ENCODE data around the gene NMNAT1.
"Not testable (repeated sequence)": the region's sequence is repeated elsewhere in the genome, so short reads cannot be mapped to it uniquely, and the experiment has no call there.

NMNAT1 gene

GRCh38 chr1:10005248-10005647 is 62.0 kb downstream of the NMNAT1 start:
- not testable (repeated sequence) for H3K27ac ChIP-seq (ENCODE audit: low read depth, low read length); H3K27me3 ChIP-seq (ENCODE audit: control insufficient read depth in 5 of 5, insufficient read depth in 4 of 5, low read length in 5 of 5); H3K9me3 ChIP-seq (ENCODE audit: control insufficient read depth in 5 of 5, low read length in 5 of 5); H3K9ac ChIP-seq (ENCODE audit: low read length in 5 of 5); H3K4me3 ChIP-seq (ENCODE audit: low read depth in 1 of 5, low read length in 5 of 5)
- Histone ChIP-seq H3K36me3 (ENCODE audit: control insufficient read depth in 5 of 5, insufficient read depth in 5 of 5, low read length in 5 of 5) (peaks cover 0 to 19% (median 2%) of the 10 kb centered on the region in 5 donors), H3K4me1 (ENCODE audit: control insufficient read depth in 5 of 5, insufficient read depth in 5 of 5, low read length in 5 of 5) (peaks cover 0 to 29% (median 3%) of the 10 kb centered on the region in 5 donors)

- no peaks in the 10 kb centered on the region for H3K9me3 ChIP-seq (ENCODE audit: control insufficient read depth in 5 of 5, low read length in 5 of 5)
- no peak overlapping the region for H3K9ac ChIP-seq (ENCODE audit: low read length in 5 of 5)
- peaks cover 0 to 18% (median 0%) of the 10 kb centered on the region in 5 donors for H3K4me1 ChIP-seq (ENCODE audit: control insufficient read depth in 5 of 5, insufficient read depth in 5 of 5, low read length in 5 of 5)
- no peak overlapping the region for H3K27ac ChIP-seq (ENCODE audit: low read depth, low read length)
- H3K36me3 ChIP-seq (ENCODE audit: control insufficient read depth in 5 of 5, insufficient read depth in 5 of 5, low read length in 5 of 5): peaks cover 0 to 23% (median 2%) of the 10 kb centered on the region in 5 donors
- H3K27me3 ChIP-seq (ENCODE audit: control insufficient read depth in 5 of 5, insufficient read depth in 4 of 5, low read length in 5 of 5): no peaks in the 10 kb centered on the region
- H3K4me3 ChIP-seq (ENCODE audit: low read depth in 1 of 5, low read length in 5 of 5): no peak overlapping the region
These were observed 63.9 kb downstream of the NMNAT1 start for GRCh38 chr1:10007169-10007568.

GRCh38 chr1:10014016-10014415 is 70.7 kb downstream of the NMNAT1 start:
- Histone ChIP-seq H3K36me3 (ENCODE audit: control insufficient read depth in 5 of 5, insufficient read depth in 5 of 5, low read length in 5 of 5) (peaks cover 0 to 20% (median 6%) of the 10 kb centered on the region in 5 donors), H3K4me3 (ENCODE audit: low read depth in 1 of 5, low read length in 5 of 5) (no peak overlapping the region), H3K27ac (ENCODE audit: low read depth, low read length) (no peak overlapping the region), H3K9ac (ENCODE audit: low read length in 5 of 5) (no peak overlapping the region), H3K9me3 (ENCODE audit: control insufficient read depth in 5 of 5, low read length in 5 of 5) (no peaks in the 10 kb centered on the region), H3K4me1 (ENCODE audit: control insufficient read depth in 5 of 5, insufficient read depth in 5 of 5, low read length in 5 of 5) (peaks cover 0 to 4% (median 0%) of the 10 kb centered on the region in 5 donors), H3K27me3 (ENCODE audit: control insufficient read depth in 5 of 5, insufficient read depth in 4 of 5, low read length in 5 of 5) (no peaks in the 10 kb centered on the region)

GRCh38 chr1:10019561-10019960 is 76.3 kb downstream of the NMNAT1 start:
- no peak overlapping the region for H3K27ac ChIP-seq (ENCODE audit: low read depth, low read length)
- H3K9ac ChIP-seq (ENCODE audit: low read length in 5 of 5): no peak overlapping the region
- H3K27me3 ChIP-seq (ENCODE audit: control insufficient read depth in 5 of 5, insufficient read depth in 4 of 5, low read length in 5 of 5): peaks cover 0 to 2% (median 0%) of the 10 kb centered on the region in 5 donors
- H3K36me3 ChIP-seq (ENCODE audit: control insufficient read depth in 5 of 5, insufficient read depth in 5 of 5, low read length in 5 of 5): peaks cover 0 to 7% (median 3%) of the 10 kb centered on the region in 5 donors
- no peaks in the 10 kb centered on the region for H3K9me3 ChIP-seq (ENCODE audit: control insufficient read depth in 5 of 5, low read length in 5 of 5)
- H3K4me1 ChIP-seq (ENCODE audit: control insufficient read depth in 5 of 5, insufficient read depth in 5 of 5, low read length in 5 of 5): peaks cover 0 to 4% (median 0%) of the 10 kb centered on the region in 5 donors
- no peak overlapping the region for H3K4me3 ChIP-seq (ENCODE audit: low read depth in 1 of 5, low read length in 5 of 5)

GRCh38 chr1:10020086-10020485 is 76.8 kb downstream of the NMNAT1 start:
- Histone ChIP-seq H3K9ac (ENCODE audit: low read length in 5 of 5) (no peak overlapping the region), H3K27me3 (ENCODE audit: control insufficient read depth in 5 of 5, insufficient read depth in 4 of 5, low read length in 5 of 5) (peaks cover 0 to 2% (median 0%) of the 10 kb centered on the region in 5 donors), H3K4me1 (ENCODE audit: control insufficient read depth in 5 of 5, insufficient read depth in 5 of 5, low read length in 5 of 5) (peaks cover 0 to 4% (median 0%) of the 10 kb centered on the region in 5 donors), H3K9me3 (ENCODE audit: control insufficient read depth in 5 of 5, low read length in 5 of 5) (no peaks in the 10 kb centered on the region), H3K27ac (ENCODE audit: low read depth, low read length) (no peak overlapping the region), H3K4me3 (ENCODE audit: low read depth in 1 of 5, low read length in 5 of 5) (no peak overlapping the region), H3K36me3 (ENCODE audit: control insufficient read depth in 5 of 5, insufficient read depth in 5 of 5, low read length in 5 of 5) (peaks cover 0 to 4% (median 0%) of the 10 kb centered on the region in 5 donors)

GRCh38 chr1:10020678-10021077 is 77.4 kb downstream of the NMNAT1 start:
- not testable (repeated sequence) for H3K27ac ChIP-seq (ENCODE audit: low read depth, low read length)

GRCh38 chr1:10021992-10022391 is 78.7 kb downstream of the NMNAT1 start:
- H3K4me3 ChIP-seq (ENCODE audit: low read depth in 1 of 5, low read length in 5 of 5); H3K27me3 ChIP-seq (ENCODE audit: control insufficient read depth in 5 of 5, insufficient read depth in 4 of 5, low read length in 5 of 5); H3K27ac ChIP-seq (ENCODE audit: low read depth, low read length); H3K9ac ChIP-seq (ENCODE audit: low read length in 5 of 5); H3K9me3 ChIP-seq (ENCODE audit: control insufficient read depth in 5 of 5, low read length in 5 of 5); H3K36me3 ChIP-seq (ENCODE audit: control insufficient read depth in 5 of 5, insufficient read depth in 5 of 5, low read length in 5 of 5); H3K4me1 ChIP-seq (ENCODE audit: control insufficient read depth in 5 of 5, insufficient read depth in 5 of 5, low read length in 5 of 5): not testable (repeated sequence)

More at GRCh38 chr1:10020678-10021077, 77.4 kb downstream of the NMNAT1 start:
- H3K27me3 ChIP-seq (ENCODE audit: control insufficient read depth in 5 of 5, insufficient read depth in 4 of 5, low read length in 5 of 5); H3K9ac ChIP-seq (ENCODE audit: low read length in 5 of 5); H3K9me3 ChIP-seq (ENCODE audit: control insufficient read depth in 5 of 5, low read length in 5 of 5); H3K36me3 ChIP-seq (ENCODE audit: control insufficient read depth in 5 of 5, insufficient read depth in 5 of 5, low read length in 5 of 5); H3K4me3 ChIP-seq (ENCODE audit: low read depth in 1 of 5, low read length in 5 of 5); H3K4me1 ChIP-seq (ENCODE audit: control insufficient read depth in 5 of 5, insufficient read depth in 5 of 5, low read length in 5 of 5): not testable (repeated sequence)

GRCh38 chr1:10022656-10023055 is 79.4 kb downstream of the NMNAT1 start:
- no peak overlapping the region for H3K27ac ChIP-seq (ENCODE audit: low read depth, low read length)
- no peaks in the 10 kb centered on the region for H3K36me3 ChIP-seq (ENCODE audit: control insufficient read depth in 5 of 5, insufficient read depth in 5 of 5, low read length in 5 of 5)
- H3K9ac ChIP-seq (ENCODE audit: low read length in 5 of 5): no peak overlapping the region

GRCh38 chr1:10025354-10025753 is 82.1 kb downstream of the NMNAT1 start:
- H3K36me3 ChIP-seq (ENCODE audit: control insufficient read depth in 5 of 5, insufficient read depth in 5 of 5, low read length in 5 of 5): no peaks in the 10 kb centered on the region
- no peak overlapping the region for H3K27ac ChIP-seq (ENCODE audit: low read depth, low read length)
- H3K27me3 ChIP-seq (ENCODE audit: control insufficient read depth in 5 of 5, insufficient read depth in 4 of 5, low read length in 5 of 5): no peaks in the 10 kb centered on the region
- no peak overlapping the region for H3K9ac ChIP-seq (ENCODE audit: low read length in 5 of 5)
- no peaks in the 10 kb centered on the region for H3K9me3 ChIP-seq (ENCODE audit: control insufficient read depth in 5 of 5, low read length in 5 of 5)
- no peak overlapping the region for H3K4me3 ChIP-seq (ENCODE audit: low read depth in 1 of 5, low read length in 5 of 5)
- no peaks in the 10 kb centered on the region for H3K4me1 ChIP-seq (ENCODE audit: control insufficient read depth in 5 of 5, insufficient read depth in 5 of 5, low read length in 5 of 5)

More at GRCh38 chr1:10022656-10023055, 79.4 kb downstream of the NMNAT1 start:
- H3K27me3 ChIP-seq (ENCODE audit: control insufficient read depth in 5 of 5, insufficient read depth in 4 of 5, low read length in 5 of 5): peaks cover 0 to 2% (median 0%) of the 10 kb centered on the region in 5 donors
- H3K9me3 ChIP-seq (ENCODE audit: control insufficient read depth in 5 of 5, low read length in 5 of 5): no peaks in the 10 kb centered on the region
- no peak overlapping the region for H3K4me3 ChIP-seq (ENCODE audit: low read depth in 1 of 5, low read length in 5 of 5)
- H3K4me1 ChIP-seq (ENCODE audit: control insufficient read depth in 5 of 5, insufficient read depth in 5 of 5, low read length in 5 of 5): no peaks in the 10 kb centered on the region

- Histone ChIP-seq H3K4me1 (ENCODE audit: control insufficient read depth in 5 of 5, insufficient read depth in 5 of 5, low read length in 5 of 5) (peaks cover 0 to under 1% (median 0%) of the 10 kb centered on the region in 5 donors), H3K4me3 (ENCODE audit: low read depth in 1 of 5, low read length in 5 of 5) (no peak overlapping the region), H3K36me3 (ENCODE audit: control insufficient read depth in 5 of 5, insufficient read depth in 5 of 5, low read length in 5 of 5) (no peaks in the 10 kb centered on the region), H3K9me3 (ENCODE audit: control insufficient read depth in 5 of 5, low read length in 5 of 5) (no peaks in the 10 kb centered on the region), H3K27ac (ENCODE audit: low read depth, low read length) (no peak overlapping the region), H3K27me3 (ENCODE audit: control insufficient read depth in 5 of 5, insufficient read depth in 4 of 5, low read length in 5 of 5) (no peaks in the 10 kb centered on the region), H3K9ac (ENCODE audit: low read length in 5 of 5) (no peak overlapping the region)
These were observed 83.8 kb downstream of the NMNAT1 start for GRCh38 chr1:10027027-10027426.
